Transverse colon (tissue), 3 donors: ENCODE measurements around the gene C6orf47.

Source experiments
- EP300 ChIP-seq: sonication (generic); formaldehyde crosslinking; IDR thresholded peaks from one replicate; pipeline ENCODE4 v1.6.1; 2017; ENCODE audit warnings: antibody characterized with exemption, low read depth
- POLR2A ChIP-seq: fragments of 450-650 bp; IDR thresholded peaks from one replicate; pipeline ENCODE4 v1.6.1; 2016; ENCODE audit warnings: antibody characterized with exemption, mild to moderate bottlenecking, moderate library complexity
- TF ChIP-seq, protein P1 (sequence below), 5 experiments: fragments of 200-600 bp in 3 of 5; fragments of 450-650 bp in 2 of 5; sonication (generic) in 3 of 5; IDR thresholded peaks; 1 replicate in 2 of 5; 2 replicates in 3 of 5; pipeline ENCODE4 v1.5.1; 2016 to 2017; ENCODE audit warnings: antibody characterized with exemption in 5 of 5, inconsistent platforms in 3 of 5, mild to moderate bottlenecking in 2 of 5, moderate library complexity in 1 of 5

- TF ChIP-seq, protein P1, sequence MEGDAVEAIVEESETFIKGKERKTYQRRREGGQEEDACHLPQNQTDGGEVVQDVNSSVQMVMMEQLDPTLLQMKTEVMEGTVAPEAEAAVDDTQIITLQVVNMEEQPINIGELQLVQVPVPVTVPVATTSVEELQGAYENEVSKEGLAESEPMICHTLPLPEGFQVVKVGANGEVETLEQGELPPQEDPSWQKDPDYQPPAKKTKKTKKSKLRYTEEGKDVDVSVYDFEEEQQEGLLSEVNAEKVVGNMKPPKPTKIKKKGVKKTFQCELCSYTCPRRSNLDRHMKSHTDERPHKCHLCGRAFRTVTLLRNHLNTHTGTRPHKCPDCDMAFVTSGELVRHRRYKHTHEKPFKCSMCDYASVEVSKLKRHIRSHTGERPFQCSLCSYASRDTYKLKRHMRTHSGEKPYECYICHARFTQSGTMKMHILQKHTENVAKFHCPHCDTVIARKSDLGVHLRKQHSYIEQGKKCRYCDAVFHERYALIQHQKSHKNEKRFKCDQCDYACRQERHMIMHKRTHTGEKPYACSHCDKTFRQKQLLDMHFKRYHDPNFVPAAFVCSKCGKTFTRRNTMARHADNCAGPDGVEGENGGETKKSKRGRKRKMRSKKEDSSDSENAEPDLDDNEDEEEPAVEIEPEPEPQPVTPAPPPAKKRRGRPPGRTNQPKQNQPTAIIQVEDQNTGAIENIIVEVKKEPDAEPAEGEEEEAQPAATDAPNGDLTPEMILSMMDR (IDR thresholded peaks at IDR 0.05), result no peak
- no peak for TF ChIP-seq EP300
- no peak for TF ChIP-seq POLR2A
Observed at GRCh38 chr6:31692353-31692752, 31.8 kb upstream of the C6orf47 start.
